Measurements from ENCODE around the gene FSTL1.
"Not testable (repeated sequence)": the region's sequence is repeated elsewhere in the genome, so short reads cannot be mapped to it uniquely, and the experiment has no call there.

Gene FSTL1

DNA sequence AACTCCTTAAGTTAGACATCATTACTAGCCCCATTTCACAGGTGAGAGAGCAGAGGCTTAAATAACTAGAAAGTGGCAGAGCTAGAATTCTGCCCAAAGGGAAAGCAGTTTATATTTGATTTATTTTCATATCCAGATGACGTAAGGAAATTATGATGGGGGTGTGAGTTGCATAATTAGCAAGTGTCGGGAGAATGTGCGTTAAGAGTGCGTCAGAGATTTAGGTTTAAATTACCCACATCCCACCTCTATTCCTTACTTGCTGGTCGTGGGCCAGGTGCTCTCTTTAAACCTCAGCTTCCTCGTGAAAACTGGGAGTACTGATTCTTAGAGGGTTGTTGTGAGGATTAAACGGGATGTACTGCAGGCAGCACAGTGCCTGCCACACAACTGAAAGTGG lies 32.3 kb downstream of the FSTL1 start:
- no peak for DNase-seq (ENCODE audit: low read depth)

GRCh38 chr3:120417272-120417911 lies 33.4 kb downstream of the FSTL1 start:
- DNase-seq (ENCODE audit: low read depth) = peak; percentile 70

GRCh38 chr3:120416868-120417267 lies 33.9 kb downstream of the FSTL1 start:
- no peak for DNase-seq (ENCODE audit: low read depth)

- DNase-seq (ENCODE audit: low read depth) = no peak
These were observed 35.0 kb downstream of the FSTL1 start for GRCh38 chr3:120415756-120416155.

DNA sequence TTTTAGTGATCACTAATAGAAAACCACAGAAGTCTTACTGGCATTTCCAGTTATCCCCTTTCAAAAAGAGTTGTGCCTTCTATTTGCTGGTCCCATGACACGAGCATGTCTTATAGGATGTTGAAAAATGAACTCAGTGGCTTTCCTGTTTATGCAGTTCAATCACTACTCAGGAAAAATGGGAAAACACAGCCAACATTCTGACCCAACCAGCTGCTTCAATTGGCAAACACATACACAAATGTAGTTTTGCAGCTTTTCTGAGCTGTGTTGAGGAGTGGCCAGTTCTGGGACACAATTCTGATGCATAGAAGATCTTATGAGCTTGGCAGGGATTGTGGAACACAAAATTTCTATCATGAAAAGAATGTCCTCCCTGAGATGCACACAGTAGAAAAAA lies 40.3 kb downstream of the FSTL1 start:
- no peak for DNase-seq (ENCODE audit: low read depth)

DNA sequence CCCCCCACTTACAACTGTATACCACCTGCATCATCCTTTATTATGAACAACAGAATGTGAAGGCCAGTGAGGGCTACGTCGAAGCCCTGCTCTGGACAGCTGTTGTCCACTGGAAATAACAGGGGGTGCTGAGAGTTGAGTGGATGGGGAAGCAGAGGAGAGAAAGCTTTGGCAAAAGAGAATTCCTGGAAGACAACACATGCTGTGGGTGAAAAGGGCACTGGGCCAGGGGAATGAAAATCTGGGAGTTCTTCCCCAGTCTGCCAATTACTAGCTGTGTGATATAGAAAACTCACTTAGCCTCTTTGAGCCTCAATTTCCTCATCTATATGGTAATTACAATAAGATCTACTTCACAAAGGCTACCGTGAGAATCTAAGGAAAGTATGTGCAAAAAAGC lies 40.7 kb downstream of the FSTL1 start:
- DNase-seq (ENCODE audit: low read depth) = no peak

- DNase-seq (ENCODE audit: low read depth) = no peak
These were observed 43.1 kb downstream of the FSTL1 start for GRCh38 chr3:120407508-120408287.

- no peak for DNase-seq (ENCODE audit: low read depth)
These were observed 45.9 kb downstream of the FSTL1 start for GRCh38 chr3:120404876-120405275.

- no peak for DNase-seq (ENCODE audit: low read depth)
These were observed 48.5 kb downstream of the FSTL1 start for GRCh38 chr3:120402257-120402656.

- DNase-seq (ENCODE audit: low read depth) = no peak
These were observed 51.4 kb downstream of the FSTL1 start for GRCh38 chr3:120399372-120399771.

DNA sequence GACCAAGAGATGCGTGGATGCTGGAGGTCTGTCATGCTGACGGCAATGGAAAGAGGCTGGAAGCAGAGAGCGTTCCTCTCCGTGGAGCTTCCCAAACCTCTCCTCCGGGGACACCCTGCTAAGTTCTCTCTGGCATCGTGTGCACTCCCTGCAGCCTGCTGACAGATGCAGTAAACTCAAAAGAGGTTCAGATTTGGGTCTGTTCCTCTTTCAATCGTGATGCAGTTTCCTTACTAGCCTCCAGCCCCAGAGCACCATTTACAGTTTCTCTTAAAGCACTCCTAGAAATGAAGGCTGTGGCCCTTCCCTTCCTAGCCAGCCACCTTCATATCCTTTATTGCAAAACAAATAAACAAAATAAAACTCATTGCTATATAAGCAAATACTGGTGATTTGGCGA lies 54.3 kb downstream of the FSTL1 start:
- no peak for DNase-seq (ENCODE audit: low read depth)

DNA sequence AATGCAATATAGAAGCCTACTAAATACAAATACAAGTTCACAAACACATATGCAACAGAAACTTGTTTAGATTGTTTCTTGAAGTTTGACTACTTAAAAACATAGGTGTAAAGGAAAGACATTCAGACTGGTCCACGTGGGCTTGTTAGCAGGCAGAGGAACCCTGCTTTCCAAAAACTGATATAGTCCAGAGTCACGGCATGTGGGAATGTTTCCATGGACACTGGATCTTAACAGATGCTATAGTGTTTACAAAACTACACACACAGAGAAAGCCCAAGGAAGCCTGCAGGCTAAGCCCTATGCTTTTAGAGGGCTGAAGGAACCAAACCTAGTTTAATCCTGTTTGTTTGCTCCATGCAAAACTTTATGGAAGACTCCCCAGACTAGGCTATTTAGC lies 56.4 kb downstream of the FSTL1 start:
- no peak for DNase-seq (ENCODE audit: low read depth)

DNA sequence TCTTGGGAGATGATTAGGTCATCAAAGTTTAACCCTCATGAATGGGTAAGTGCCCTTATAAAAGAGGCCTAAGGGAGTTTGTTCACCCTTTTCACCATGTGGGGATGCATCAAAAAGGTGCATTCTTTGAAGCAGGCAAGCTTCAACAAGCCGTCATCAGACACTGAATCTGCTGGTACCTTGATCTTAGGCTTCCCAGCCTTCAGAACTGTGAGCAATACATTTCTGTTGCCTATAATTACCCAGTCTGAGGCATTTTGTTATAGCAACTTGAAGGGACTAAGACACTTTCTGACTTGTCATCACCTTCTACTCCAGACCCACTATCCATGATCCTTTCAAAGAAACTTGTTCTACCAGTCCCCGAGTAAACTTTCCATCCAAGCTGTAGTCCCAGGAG lies 57.0 kb downstream of the FSTL1 start:
- no peak for DNase-seq (ENCODE audit: low read depth)

DNA sequence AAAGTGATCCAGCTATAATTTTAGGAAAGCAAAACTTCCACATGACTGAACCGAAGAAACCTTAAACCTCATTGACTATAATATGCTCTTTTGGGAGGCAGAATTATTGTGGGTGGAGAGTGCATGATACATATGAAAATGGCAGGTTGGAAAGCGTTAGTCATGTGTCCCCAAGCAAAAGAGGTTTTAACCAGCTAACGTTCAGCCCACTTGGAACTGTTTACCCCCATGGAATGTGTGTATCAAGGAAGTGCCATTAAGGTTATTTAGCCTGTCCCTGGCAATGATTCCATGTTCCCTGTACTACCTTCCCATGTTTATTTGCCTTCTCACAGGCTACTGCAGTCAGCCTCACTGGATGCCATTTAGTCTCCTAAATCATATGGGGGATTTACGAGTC lies 57.5 kb downstream of the FSTL1 start:
- DNase-seq (ENCODE audit: low read depth) = no peak

GRCh38 chr3:120382941-120383447 lies 67.8 kb downstream of the FSTL1 start:
- no peak for DNase-seq (ENCODE audit: low read depth)

- DNase-seq (ENCODE audit: low read depth) = no peak
These were observed 69.3 kb downstream of the FSTL1 start for GRCh38 chr3:120381503-120381902.

DNA sequence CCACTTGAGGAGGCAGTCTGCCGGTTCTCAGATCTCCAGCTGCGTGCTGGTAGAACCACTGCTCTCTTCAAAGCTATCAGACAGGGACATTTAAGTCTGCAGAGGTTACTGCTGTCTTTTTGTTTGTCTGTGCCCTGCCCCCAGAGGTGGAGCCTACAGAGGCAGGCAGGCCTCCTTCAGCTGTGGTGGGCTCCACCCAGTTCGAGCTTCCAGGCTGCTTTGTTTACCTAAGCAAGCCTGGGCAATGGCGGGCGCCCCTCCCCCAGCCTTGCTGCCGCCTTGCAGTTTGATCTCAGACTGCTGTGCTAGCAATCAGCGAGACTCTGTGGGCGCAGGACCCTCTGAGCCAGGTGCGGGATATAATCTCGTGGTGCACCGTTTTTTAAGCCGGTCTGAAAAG lies 72.8 kb downstream of the FSTL1 start:
- DNase-seq (ENCODE audit: low read depth) = not testable (repeated sequence)

DNA sequence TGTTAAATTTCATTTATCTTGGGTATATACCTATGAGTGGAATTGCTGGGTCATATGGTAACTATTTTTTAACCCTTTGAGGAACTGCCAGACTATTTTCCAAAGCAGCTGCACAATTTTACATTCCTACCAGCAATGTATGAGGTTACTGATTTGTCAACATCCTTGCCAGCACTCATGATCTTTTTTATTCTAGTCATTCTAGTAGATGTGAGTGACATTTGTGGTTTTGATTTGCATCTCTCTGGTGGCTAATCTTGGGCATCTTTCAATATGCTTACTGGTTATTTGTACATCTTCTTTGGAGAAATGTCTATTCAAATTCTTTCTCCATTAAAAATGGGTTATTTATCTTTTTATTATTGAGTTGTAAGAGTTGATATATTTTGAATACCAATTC lies 80.3 kb downstream of the FSTL1 start:
- DNase-seq (ENCODE audit: low read depth) = no peak

DNA sequence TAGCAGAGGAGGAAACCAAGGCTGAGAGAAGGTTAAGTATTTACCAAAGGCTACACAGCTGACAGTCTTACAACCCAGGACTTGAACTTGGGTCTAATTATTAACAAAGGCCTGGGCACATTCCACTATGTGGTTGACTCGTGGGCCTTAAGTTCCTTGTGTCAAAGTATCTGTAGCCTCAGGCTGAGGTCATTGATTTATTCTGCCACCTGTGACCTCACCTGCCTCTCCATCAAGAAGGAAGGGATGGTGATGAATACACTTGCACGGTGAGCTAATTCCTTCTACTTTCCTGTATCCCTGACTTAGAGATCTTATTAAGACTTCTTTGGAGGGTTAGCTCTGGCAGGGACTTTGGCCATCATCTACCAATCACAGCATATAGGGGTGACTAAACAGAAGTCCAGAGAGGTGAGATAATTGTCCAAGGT lies 81.7 kb downstream of the FSTL1 start:
- DNase-seq (ENCODE audit: low read depth) = no peak

GRCh38 chr3:120368172-120368571 lies 82.6 kb downstream of the FSTL1 start:
- DNase-seq (ENCODE audit: low read depth) = no peak

GRCh38 chr3:120364821-120365220 lies 86.0 kb downstream of the FSTL1 start:
- no peak for DNase-seq (ENCODE audit: low read depth)

DNA sequence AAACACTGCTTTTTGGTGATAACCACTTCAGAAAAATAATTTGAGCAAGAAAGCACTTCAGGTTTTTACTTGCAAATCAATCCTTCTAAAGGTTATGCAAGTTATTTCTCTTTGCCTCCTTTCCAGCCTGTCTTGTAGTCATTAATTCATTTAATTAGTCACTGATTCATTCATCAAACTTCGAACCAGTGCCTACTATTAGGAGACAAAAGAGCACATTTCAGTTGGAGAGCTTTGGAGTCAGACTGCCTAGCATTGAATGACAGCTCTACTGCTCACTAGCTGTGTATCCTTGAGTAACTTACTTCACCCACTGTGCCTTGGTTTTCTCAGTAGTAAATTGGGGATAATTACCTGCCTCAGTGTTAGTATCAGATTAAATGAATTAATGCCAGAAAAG lies 86.7 kb downstream of the FSTL1 start:
- no peak for DNase-seq (ENCODE audit: low read depth)

DNA sequence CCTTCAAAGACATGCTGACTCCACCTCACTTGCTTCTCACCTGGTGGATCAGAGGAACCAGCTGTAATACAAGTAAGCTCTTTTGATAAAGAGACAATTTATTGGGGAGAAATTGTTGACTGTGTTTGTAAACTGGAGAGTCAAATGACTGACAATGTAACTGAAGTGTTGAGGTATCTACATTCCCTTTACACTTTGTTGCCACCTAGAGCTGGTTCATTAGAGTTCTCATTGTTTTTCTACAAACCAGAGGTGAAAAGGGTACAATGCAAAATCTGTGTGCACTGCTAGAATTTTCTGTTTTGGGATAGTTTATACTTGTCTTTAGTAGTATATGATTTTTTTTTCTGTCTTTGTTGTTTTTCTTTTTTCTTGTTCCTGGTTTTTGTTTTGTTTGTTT lies 93.0 kb downstream of the FSTL1 start:
- DNase-seq (ENCODE audit: low read depth) = no peak

GRCh38 chr3:120355486-120355885 lies 95.3 kb downstream of the FSTL1 start:
- no peak for DNase-seq (ENCODE audit: low read depth)

Data from stimulated activated CD4-positive, alpha-beta T cell treated with anti-CD3 and anti-CD28 coated beads, Interleukin-2, amount 100 ng/mL, for 4 hours (primary cell).